ENCODE data around the gene SNX32. TPM values are rescaled to one million over a fixed set of nuclear protein-coding genes. Genes with fewer than 3 reads are reported as not detected.

Gene SNX32
- total and polyA plus RNA-seq, 9 of the 15 experiments (the other 6 are each of a cell fraction or from before 2014, with no cell fraction given): 0.03 TPM; not detected in 7

GRCh38 chr11:65860278-65861164 lies 26.8 kb downstream of the SNX32 start, which contains the start of gene MUS81 (continued):
- TF ChIP-seq PATZ1 (CRISPR knock-in tag; IDR thresholded peaks at IDR 0.05; ENCODE audit: borderline replicate concordance): no peak
- peak; percentile 68; the same call in 1 of the 2 replicates for TF ChIP-seq RUNX1 (IDR thresholded peaks at IDR 0.05; ENCODE audit: low read depth)
- no peak for TF ChIP-seq CBFB (CRISPR knock-in tag; IDR thresholded peaks at IDR 0.05)
- TF ChIP-seq NFIX (CRISPR knock-in tag; IDR thresholded peaks at IDR 0.05; ENCODE audit: low read depth): peak; percentile 52; the same call in 1 of the 2 replicates
- TF ChIP-seq SRSF1 (IDR thresholded peaks at IDR 0.05; ENCODE audit: low read depth, low read length): no peak
- TF ChIP-seq ZNF699 (CRISPR knock-in tag; IDR thresholded peaks at IDR 0.05; ENCODE audit: insufficient replicate concordance): no peak
- TF ChIP-seq PRPF4 (IDR thresholded peaks at IDR 0.05; ENCODE audit: insufficient read depth, low read depth, low read length, poor library complexity, severe bottlenecking): peak; percentile 76
- no peak for TF ChIP-seq MAFF (IDR thresholded peaks at IDR 0.05; ENCODE audit: low read length)
- TF ChIP-seq MEIS2 (IDR thresholded peaks at IDR 0.05; ENCODE audit: partially characterized antibody): peak; percentile 53
- peak; percentile 71 to 75 for TF ChIP-seq NRF1 (conservative IDR thresholded peaks at IDR 0.05 in 1 of 2, IDR thresholded peaks at IDR 0.05 in 1 of 2)
- peak; percentile 54; the same call in 1 of the 2 replicates for TF ChIP-seq ZNF511 (CRISPR knock-in tag; IDR thresholded peaks at IDR 0.05)
- no peak; the same call in 1 of the 2 replicates for TF ChIP-seq NFRKB (IDR thresholded peaks at IDR 0.05; ENCODE audit: low read depth)
- TF ChIP-seq LEF1 (IDR thresholded peaks at IDR 0.05): peak; percentile 57; the same call in 1 of the 2 replicates
- TF ChIP-seq GTF2A2 (tag; IDR thresholded peaks at IDR 0.05): no peak
- no peak for TF ChIP-seq ZNF830 (CRISPR knock-in tag; IDR thresholded peaks at IDR 0.05)
- peak in 1 of 2 experiments; percentile 62; a peak in 2 of 4 replicates for TF ChIP-seq ARNT (IDR thresholded peaks at IDR 0.05)
- TF ChIP-seq MNT (conservative IDR thresholded peaks at IDR 0.05): peak; percentile 66 to 82
- peak; percentile 71; the same call in 1 of the 2 replicates for TF ChIP-seq MTA3 (IDR thresholded peaks at IDR 0.05; ENCODE audit: borderline replicate concordance)
- no peak for TF ChIP-seq SMAD3 (CRISPR knock-in tag; conservative IDR thresholded peaks at IDR 0.05)
- TF ChIP-seq FOS (IDR thresholded peaks at IDR 0.05; ENCODE audit: extremely low read depth, insufficient read length): no peak
- TF ChIP-seq SUPT5H (IDR thresholded peaks at IDR 0.05): peak; percentile 68; the same call in 1 of the 2 replicates
- 0 out of 2 replicates have a peak, but pooled peaks have one; percentile 13 for TF ChIP-seq TCF3 (CRISPR knock-in tag; IDR thresholded peaks at IDR 0.05)
- no peak for TF ChIP-seq MIER1 (IDR thresholded peaks at IDR 0.05; ENCODE audit: low read depth)
- TF ChIP-seq CREB3 (tag; conservative IDR thresholded peaks at IDR 0.05; ENCODE audit: low read depth): no peak
